ENCODE measurements around the gene PARD3.

GRCh38 chr10:34137201-34137600, 677.9 kb downstream of the PARD3 start:
- TF ChIP-seq CTCF (IDR thresholded peaks at IDR 0.05 in 2 of 3, conservative IDR thresholded peaks at IDR 0.05 in 1 of 3; ENCODE audit: borderline replicate concordance in 1 of 3, insufficient read depth in 1 of 3, low read depth in 2 of 3, low read length in 2 of 3) (no peak), MAX (IDR thresholded peaks at IDR 0.05) (no peak), POLR2A (IDR thresholded peaks at IDR 0.05; ENCODE audit: borderline replicate concordance, extremely low read depth, insufficient read depth, insufficient read length) (no peak), EZH2phosphoT487 (IDR thresholded peaks at IDR 0.05; ENCODE audit: borderline replicate concordance) (no peak), POLR2AphosphoS5 (IDR thresholded peaks at IDR 0.05; ENCODE audit: low read depth, low read length) (no peak), REST (IDR thresholded peaks at IDR 0.05; ENCODE audit: low read depth) (no peak), YY1 (IDR thresholded peaks at IDR 0.05; ENCODE audit: extremely low read depth, insufficient replicate concordance, low read depth, low read length) (no peak), EGR1 (IDR thresholded peaks at IDR 0.05; ENCODE audit: low read depth) (no peak), SP1 (IDR thresholded peaks at IDR 0.05; ENCODE audit: low read depth) (no peak), ZBTB33 (IDR thresholded peaks at IDR 0.05; ENCODE audit: extremely low read depth, insufficient replicate concordance, low read length) (no peak)

Measured in HCT116 (cell line).